ENCODE data around the gene TYW3. TPM values are rescaled to one million over a fixed set of nuclear protein-coding genes. Genes with fewer than 3 reads are reported as not detected.
A peak's percentile ranks its signal among the peaks of the same experiment; 100 is the strongest.

Gene TYW3
- total and polyA plus RNA-seq, 2 of the 13 experiments (the other 11 are each of a cell fraction or from before 2014, with no cell fraction given): 17.6 to 45.8 TPM

DNA sequence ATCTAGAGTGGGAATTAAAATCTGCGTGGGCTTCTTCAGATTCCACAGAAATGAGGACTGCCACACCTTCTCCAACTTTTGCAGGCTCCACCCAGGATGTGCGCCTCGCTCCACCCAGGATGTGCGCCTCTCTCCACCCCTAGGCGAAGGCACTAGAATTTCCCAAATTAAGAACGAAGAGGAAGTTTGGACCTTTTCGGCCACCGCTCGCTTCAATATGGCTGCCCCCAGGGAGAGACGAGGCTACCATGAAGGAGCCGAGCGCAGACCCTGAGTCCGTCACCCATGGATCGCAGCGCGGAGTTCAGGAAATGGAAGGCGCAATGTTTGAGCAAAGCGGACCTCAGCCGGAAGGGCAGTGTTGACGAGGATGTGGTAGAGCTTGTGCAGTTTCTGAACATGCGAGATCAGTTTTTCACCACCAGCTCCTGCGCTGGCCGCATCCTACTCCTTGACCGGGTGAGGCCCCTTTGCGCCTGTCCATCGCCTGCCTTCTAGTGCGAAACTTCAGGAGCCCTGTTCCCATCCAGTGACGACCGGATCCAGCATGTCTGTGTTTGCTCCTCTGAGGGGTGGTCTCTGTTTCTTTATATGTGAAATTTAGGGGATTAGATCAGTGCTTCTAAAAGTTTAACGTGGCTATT, at the start of gene TYW3, which contains the start of gene CRYZ (continued):
- TF ChIP-seq, protein P1, sequence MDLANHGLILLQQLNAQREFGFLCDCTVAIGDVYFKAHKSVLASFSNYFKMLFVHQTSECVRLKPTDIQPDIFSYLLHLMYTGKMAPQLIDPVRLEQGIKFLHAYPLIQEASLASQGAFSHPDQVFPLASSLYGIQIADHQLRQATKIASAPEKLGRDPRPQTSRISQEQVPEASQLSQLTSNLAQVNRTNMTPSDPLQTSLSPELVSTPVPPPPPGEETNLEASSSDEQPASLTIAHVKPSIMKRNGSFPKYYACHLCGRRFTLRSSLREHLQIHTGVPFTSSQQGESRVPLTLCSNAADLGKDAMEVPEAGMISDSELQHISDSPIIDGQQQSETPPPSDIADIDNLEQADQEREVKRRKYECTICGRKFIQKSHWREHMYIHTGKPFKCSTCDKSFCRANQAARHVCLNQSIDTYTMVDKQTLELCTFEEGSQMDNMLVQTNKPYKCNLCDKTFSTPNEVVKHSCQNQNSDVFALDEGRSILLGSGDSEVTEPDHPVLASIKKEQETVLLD (CRISPR knock-in tag; IDR thresholded peaks at IDR 0.05; ENCODE audit: low read depth): peak; percentile 22; the same call in 1 of the 2 replicates
- TF ChIP-seq, protein P2, sequence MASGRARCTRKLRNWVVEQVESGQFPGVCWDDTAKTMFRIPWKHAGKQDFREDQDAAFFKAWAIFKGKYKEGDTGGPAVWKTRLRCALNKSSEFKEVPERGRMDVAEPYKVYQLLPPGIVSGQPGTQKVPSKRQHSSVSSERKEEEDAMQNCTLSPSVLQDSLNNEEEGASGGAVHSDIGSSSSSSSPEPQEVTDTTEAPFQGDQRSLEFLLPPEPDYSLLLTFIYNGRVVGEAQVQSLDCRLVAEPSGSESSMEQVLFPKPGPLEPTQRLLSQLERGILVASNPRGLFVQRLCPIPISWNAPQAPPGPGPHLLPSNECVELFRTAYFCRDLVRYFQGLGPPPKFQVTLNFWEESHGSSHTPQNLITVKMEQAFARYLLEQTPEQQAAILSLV (CRISPR knock-in tag; IDR thresholded peaks at IDR 0.05; ENCODE audit: borderline replicate concordance): peak; percentile 87
- TF ChIP-seq, protein P3, sequence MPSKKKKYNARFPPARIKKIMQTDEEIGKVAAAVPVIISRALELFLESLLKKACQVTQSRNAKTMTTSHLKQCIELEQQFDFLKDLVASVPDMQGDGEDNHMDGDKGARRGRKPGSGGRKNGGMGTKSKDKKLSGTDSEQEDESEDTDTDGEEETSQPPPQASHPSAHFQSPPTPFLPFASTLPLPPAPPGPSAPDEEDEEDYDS (CRISPR knock-in tag; IDR thresholded peaks at IDR 0.05): peak; percentile 78
- TF ChIP-seq ZNF225 (CRISPR knock-in tag; IDR thresholded peaks at IDR 0.05) (no peak), ZC3H4 (CRISPR knock-in tag; IDR thresholded peaks at IDR 0.05; ENCODE audit: borderline replicate concordance) (peak; percentile 47; the same call in 1 of the 2 replicates), ZNF773 (CRISPR knock-in tag; IDR thresholded peaks at IDR 0.05; ENCODE audit: borderline replicate concordance) (no peak), PPARG (CRISPR knock-in tag; conservative IDR thresholded peaks at IDR 0.05) (0 out of 2 replicates have a peak, but pooled peaks have one; percentile 16), RXRA (CRISPR knock-in tag; IDR thresholded peaks at IDR 0.05) (peak; percentile 60; the same call in 1 of the 2 replicates), HMG20B (CRISPR knock-in tag; conservative IDR thresholded peaks at IDR 0.05) (no peak; the same call in 1 of the 2 replicates), KDM1A (CRISPR knock-in tag; IDR thresholded peaks at IDR 0.05) (no peak), ZNF326 (CRISPR knock-in tag; IDR thresholded peaks at IDR 0.05; ENCODE audit: borderline replicate concordance) (no peak), ZNF577 (CRISPR knock-in tag; IDR thresholded peaks at IDR 0.05; ENCODE audit: borderline replicate concordance, low read depth) (no peak), ZNF564 (CRISPR knock-in tag; IDR thresholded peaks at IDR 0.05) (no peak), SNRNP70 (IDR thresholded peaks at IDR 0.05; ENCODE audit: low read depth, low read length) (no peak), TBL1XR1 (IDR thresholded peaks at IDR 0.05; ENCODE audit: borderline replicate concordance, low read length, partially characterized antibody) (peak; percentile 25), FOXO1 (CRISPR knock-in tag; IDR thresholded peaks at IDR 0.05) (peak; percentile 49; the same call in 1 of the 2 replicates), SALL2 (CRISPR knock-in tag; IDR thresholded peaks at IDR 0.05) (peak; percentile 54; the same call in 1 of the 2 replicates), ATM (IDR thresholded peaks at IDR 0.05; ENCODE audit: borderline replicate concordance) (no peak), ZNF20 (CRISPR knock-in tag; IDR thresholded peaks at IDR 0.05) (0 out of 2 replicates have a peak, but pooled peaks have one; percentile 51), MBD4 (IDR thresholded peaks at IDR 0.05; ENCODE audit: borderline replicate concordance, low read length) (no peak)
- TF ChIP-seq, protein P4, sequence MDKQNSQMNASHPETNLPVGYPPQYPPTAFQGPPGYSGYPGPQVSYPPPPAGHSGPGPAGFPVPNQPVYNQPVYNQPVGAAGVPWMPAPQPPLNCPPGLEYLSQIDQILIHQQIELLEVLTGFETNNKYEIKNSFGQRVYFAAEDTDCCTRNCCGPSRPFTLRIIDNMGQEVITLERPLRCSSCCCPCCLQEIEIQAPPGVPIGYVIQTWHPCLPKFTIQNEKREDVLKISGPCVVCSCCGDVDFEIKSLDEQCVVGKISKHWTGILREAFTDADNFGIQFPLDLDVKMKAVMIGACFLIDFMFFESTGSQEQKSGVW (CRISPR knock-in tag; IDR thresholded peaks at IDR 0.05; ENCODE audit: borderline replicate concordance): no peak
- TF ChIP-seq, protein P5, sequence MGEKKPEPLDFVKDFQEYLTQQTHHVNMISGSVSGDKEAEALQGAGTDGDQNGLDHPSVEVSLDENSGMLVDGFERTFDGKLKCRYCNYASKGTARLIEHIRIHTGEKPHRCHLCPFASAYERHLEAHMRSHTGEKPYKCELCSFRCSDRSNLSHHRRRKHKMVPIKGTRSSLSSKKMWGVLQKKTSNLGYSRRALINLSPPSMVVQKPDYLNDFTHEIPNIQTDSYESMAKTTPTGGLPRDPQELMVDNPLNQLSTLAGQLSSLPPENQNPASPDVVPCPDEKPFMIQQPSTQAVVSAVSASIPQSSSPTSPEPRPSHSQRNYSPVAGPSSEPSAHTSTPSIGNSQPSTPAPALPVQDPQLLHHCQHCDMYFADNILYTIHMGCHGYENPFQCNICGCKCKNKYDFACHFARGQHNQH (CRISPR knock-in tag; IDR thresholded peaks at IDR 0.05): peak; percentile 67; the same call in 1 of the 2 replicates
- TF ChIP-seq, protein P6, sequence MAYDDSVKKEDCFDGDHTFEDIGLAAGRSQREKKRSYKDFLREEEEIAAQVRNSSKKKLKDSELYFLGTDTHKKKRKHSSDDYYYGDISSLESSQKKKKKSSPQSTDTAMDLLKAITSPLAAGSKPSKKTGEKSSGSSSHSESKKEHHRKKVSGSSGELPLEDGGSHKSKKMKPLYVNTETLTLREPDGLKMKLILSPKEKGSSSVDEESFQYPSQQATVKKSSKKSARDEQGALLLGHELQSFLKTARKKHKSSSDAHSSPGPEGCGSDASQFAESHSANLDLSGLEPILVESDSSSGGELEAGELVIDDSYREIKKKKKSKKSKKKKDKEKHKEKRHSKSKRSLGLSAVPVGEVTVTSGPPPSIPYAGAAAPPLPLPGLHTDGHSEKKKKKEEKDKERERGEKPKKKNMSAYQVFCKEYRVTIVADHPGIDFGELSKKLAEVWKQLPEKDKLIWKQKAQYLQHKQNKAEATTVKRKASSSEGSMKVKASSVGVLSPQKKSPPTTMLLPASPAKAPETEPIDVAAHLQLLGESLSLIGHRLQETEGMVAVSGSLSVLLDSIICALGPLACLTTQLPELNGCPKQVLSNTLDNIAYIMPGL (CRISPR knock-in tag; IDR thresholded peaks at IDR 0.05; ENCODE audit: borderline replicate concordance in 1 of 2, low read depth in 1 of 2): peak; percentile 93 to 94

Data from HepG2 (cell line).